HL-60 (cell line): ENCODE data around the gene DNM3.

Source experiments
- GABPA ChIP-seq: IDR thresholded peaks from 2 replicates; pipeline ENCODE4 v1.6.1; 2012; ENCODE audit warnings: low read depth
- TF ChIP-seq, protein P1 (sequence below): IDR thresholded peaks from one replicate; pipeline ENCODE4 v1.5.1; 2011; ENCODE audit warnings: low read length, control low read depth, inconsistent platforms; ENCODE audit not compliant: insufficient read depth
- TF ChIP-seq, protein P2 (sequence below): IDR thresholded peaks from 2 replicates; pipeline ENCODE4 v1.6.1; 2012; ENCODE audit warnings: low read depth; ENCODE audit not compliant: insufficient replicate concordance

DNA sequence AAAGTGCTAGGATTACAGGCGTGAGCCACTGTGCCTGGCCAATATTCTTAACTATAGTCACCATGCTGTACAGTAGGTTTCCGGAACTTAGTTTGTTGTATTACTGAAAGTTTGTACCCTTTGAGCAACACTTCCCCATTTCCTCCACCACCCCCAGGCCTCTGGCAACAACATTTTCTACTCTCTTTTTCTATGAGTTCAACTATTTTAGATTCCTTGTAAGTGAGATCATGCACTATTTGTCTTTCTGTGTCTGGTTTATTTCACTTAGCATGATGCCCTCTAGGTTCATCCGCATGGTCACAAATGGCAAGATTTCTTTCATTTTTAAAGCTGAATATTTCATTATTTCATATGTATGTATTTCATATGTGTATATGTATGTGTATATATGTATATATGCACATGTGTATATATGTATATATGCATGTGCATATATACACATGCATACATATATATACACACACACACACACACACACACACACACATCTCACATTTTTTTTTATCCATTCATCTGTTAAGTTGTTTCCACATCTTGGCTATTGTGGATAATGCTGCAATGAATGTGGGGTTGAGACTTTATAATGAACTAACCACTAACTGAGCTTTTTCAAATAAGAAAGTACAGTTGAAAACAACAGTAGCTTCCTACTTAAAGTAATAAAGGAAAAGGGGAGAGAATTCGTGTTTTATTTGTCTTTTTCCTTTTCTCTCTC is 322.4 kb downstream of the DNM3 start:
- TF ChIP-seq, protein P1, sequence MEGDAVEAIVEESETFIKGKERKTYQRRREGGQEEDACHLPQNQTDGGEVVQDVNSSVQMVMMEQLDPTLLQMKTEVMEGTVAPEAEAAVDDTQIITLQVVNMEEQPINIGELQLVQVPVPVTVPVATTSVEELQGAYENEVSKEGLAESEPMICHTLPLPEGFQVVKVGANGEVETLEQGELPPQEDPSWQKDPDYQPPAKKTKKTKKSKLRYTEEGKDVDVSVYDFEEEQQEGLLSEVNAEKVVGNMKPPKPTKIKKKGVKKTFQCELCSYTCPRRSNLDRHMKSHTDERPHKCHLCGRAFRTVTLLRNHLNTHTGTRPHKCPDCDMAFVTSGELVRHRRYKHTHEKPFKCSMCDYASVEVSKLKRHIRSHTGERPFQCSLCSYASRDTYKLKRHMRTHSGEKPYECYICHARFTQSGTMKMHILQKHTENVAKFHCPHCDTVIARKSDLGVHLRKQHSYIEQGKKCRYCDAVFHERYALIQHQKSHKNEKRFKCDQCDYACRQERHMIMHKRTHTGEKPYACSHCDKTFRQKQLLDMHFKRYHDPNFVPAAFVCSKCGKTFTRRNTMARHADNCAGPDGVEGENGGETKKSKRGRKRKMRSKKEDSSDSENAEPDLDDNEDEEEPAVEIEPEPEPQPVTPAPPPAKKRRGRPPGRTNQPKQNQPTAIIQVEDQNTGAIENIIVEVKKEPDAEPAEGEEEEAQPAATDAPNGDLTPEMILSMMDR = no peak
- no peak for TF ChIP-seq GABPA
- TF ChIP-seq, protein P2, sequence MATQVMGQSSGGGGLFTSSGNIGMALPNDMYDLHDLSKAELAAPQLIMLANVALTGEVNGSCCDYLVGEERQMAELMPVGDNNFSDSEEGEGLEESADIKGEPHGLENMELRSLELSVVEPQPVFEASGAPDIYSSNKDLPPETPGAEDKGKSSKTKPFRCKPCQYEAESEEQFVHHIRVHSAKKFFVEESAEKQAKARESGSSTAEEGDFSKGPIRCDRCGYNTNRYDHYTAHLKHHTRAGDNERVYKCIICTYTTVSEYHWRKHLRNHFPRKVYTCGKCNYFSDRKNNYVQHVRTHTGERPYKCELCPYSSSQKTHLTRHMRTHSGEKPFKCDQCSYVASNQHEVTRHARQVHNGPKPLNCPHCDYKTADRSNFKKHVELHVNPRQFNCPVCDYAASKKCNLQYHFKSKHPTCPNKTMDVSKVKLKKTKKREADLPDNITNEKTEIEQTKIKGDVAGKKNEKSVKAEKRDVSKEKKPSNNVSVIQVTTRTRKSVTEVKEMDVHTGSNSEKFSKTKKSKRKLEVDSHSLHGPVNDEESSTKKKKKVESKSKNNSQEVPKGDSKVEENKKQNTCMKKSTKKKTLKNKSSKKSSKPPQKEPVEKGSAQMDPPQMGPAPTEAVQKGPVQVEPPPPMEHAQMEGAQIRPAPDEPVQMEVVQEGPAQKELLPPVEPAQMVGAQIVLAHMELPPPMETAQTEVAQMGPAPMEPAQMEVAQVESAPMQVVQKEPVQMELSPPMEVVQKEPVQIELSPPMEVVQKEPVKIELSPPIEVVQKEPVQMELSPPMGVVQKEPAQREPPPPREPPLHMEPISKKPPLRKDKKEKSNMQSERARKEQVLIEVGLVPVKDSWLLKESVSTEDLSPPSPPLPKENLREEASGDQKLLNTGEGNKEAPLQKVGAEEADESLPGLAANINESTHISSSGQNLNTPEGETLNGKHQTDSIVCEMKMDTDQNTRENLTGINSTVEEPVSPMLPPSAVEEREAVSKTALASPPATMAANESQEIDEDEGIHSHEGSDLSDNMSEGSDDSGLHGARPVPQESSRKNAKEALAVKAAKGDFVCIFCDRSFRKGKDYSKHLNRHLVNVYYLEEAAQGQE = no peak
